H9 (cell line): Measurements from ENCODE around the gene TENM3. TPM values are rescaled to one million over a fixed set of nuclear protein-coding genes. Genes with fewer than 3 reads are reported as not detected.

ENCODE experiments used
- DNase-seq: peaks from one replicate; pipeline ENCODE4 v3.0.0-alpha.2; 2017
- H2AFZ ChIP-seq: one replicate; pipeline ENCODE4 v1.6.1; 2013; ENCODE audit warnings: mild to moderate bottlenecking, low read length, control low read depth, moderate library complexity
- H2AK5ac ChIP-seq: 2 replicates; pipeline ENCODE4 v1.6.1; 2013; ENCODE audit warnings: low read length, control low read depth, mixed read lengths; ENCODE audit not compliant: insufficient read length
- H2BK120ac ChIP-seq: one replicate; pipeline ENCODE4 v1.6.1; 2013; ENCODE audit warnings: low read depth, mild to moderate bottlenecking, low read length, control low read depth, inconsistent platforms; ENCODE audit not compliant: poor library complexity, severe bottlenecking
- H2BK12ac ChIP-seq: 2 replicates; pipeline ENCODE4 v1.6.1; 2013; ENCODE audit warnings: low read length, control low read depth, mixed read lengths, low read depth; ENCODE audit not compliant: insufficient read length
- H2BK15ac ChIP-seq: 2 replicates; pipeline ENCODE4 v1.6.1; 2013; ENCODE audit warnings: low read depth, low read length, control low read depth
- H2BK20ac ChIP-seq: one replicate; pipeline ENCODE4 v1.6.1; 2013; ENCODE audit warnings: low read depth, mild to moderate bottlenecking, low read length, control low read depth, inconsistent platforms; ENCODE audit not compliant: poor library complexity, severe bottlenecking
- H2BK5ac ChIP-seq: 2 replicates; pipeline ENCODE4 v1.6.1; 2013; ENCODE audit warnings: low read length, control low read depth, mixed read lengths; ENCODE audit not compliant: insufficient read length
- H3K14ac ChIP-seq: 2 replicates; pipeline ENCODE4 v1.6.1; 2013; ENCODE audit warnings: low read length, control low read depth; ENCODE audit not compliant: insufficient read depth
- H3K18ac ChIP-seq: 2 replicates; pipeline ENCODE4 v1.6.1; 2013; ENCODE audit warnings: low read depth, mild to moderate bottlenecking, mixed read lengths, low read length, control low read depth; ENCODE audit not compliant: insufficient read length
- H3K23ac ChIP-seq: 2 replicates; pipeline ENCODE4 v1.6.1; 2013; ENCODE audit warnings: low read length, control low read depth, mixed read lengths, low read depth; ENCODE audit not compliant: insufficient read length
- H3K23me2 ChIP-seq: 2 replicates; pipeline ENCODE4 v1.6.1; 2013; ENCODE audit warnings: low read depth, mild to moderate bottlenecking, mixed read lengths, low read length, control low read depth; ENCODE audit not compliant: insufficient read length, poor library complexity, severe bottlenecking
- H3K27ac ChIP-seq: 2 replicates; pipeline ENCODE4 v1.5.1; 2013; ENCODE audit warnings: low read length, control low read depth, mixed read lengths, low read depth; ENCODE audit not compliant: insufficient read length
- H3K27me3 ChIP-seq: 2 replicates; pipeline ENCODE4 v1.6.1; 2013; ENCODE audit warnings: low read length, control low read depth, inconsistent platforms; ENCODE audit not compliant: insufficient read depth
- H3K4ac ChIP-seq: 2 replicates; pipeline ENCODE4 v1.6.1; 2013; ENCODE audit warnings: low read depth, mild to moderate bottlenecking, control low read depth, inconsistent platforms, low read length, moderate library complexity
- H3K4me1 ChIP-seq: 2 replicates; pipeline ENCODE4 v1.6.1; 2013; ENCODE audit warnings: low read length, control low read depth, inconsistent platforms; ENCODE audit not compliant: insufficient read depth
- H3K4me2 ChIP-seq: 2 replicates; pipeline ENCODE4 v1.6.1; 2013; ENCODE audit warnings: low read length, control low read depth, mixed read lengths; ENCODE audit not compliant: insufficient read length, insufficient read depth
- H3K56ac ChIP-seq: 2 replicates; pipeline ENCODE4 v1.6.1; 2013; ENCODE audit warnings: low read depth, mild to moderate bottlenecking, mixed read lengths, low read length, control low read depth; ENCODE audit not compliant: insufficient read length
- H3K79me1 ChIP-seq: 2 replicates; pipeline ENCODE4 v1.6.1; 2013; ENCODE audit warnings: low read depth, mild to moderate bottlenecking, moderate library complexity, low read length, control low read depth, inconsistent platforms; ENCODE audit not compliant: insufficient read depth, poor library complexity, severe bottlenecking
- H3K79me2 ChIP-seq: 2 replicates; pipeline ENCODE4 v1.6.1; 2013; ENCODE audit warnings: low read length, control low read depth, inconsistent platforms; ENCODE audit not compliant: insufficient read depth
- H3K9ac ChIP-seq: 2 replicates; pipeline ENCODE4 v1.6.1; 2013; ENCODE audit warnings: low read length, control low read depth, mixed read lengths; ENCODE audit not compliant: insufficient read length; ENCODE audit errors: extremely low read depth
- H3K9me3 ChIP-seq: one replicate; pipeline ENCODE4 v1.6.1; 2013; ENCODE audit warnings: low read depth, low read length, inconsistent platforms; ENCODE audit not compliant: control insufficient read depth
- H3T11ph ChIP-seq: one replicate; pipeline ENCODE4 v1.6.1; 2013; ENCODE audit warnings: mild to moderate bottlenecking, low read length, control low read depth, inconsistent platforms
- H4K20me1 ChIP-seq: one replicate; pipeline ENCODE4 v1.6.1; 2013; ENCODE audit not compliant: control insufficient read depth, insufficient read length, insufficient read depth
- H4K5ac ChIP-seq: 2 replicates; pipeline ENCODE4 v1.6.1; 2013; ENCODE audit warnings: low read depth, mild to moderate bottlenecking, mixed read lengths, low read length, control low read depth; ENCODE audit not compliant: insufficient read length
- H4K8ac ChIP-seq: replicated peaks from 2 replicates; pipeline ENCODE4 v1.6.1; 2013; ENCODE audit warnings: low read length, control low read depth, mixed read lengths, low read depth; ENCODE audit not compliant: insufficient read length
- H4K91ac ChIP-seq: 2 replicates; pipeline ENCODE4 v1.6.1; 2013; ENCODE audit warnings: low read depth, mild to moderate bottlenecking, moderate library complexity, mixed read lengths, low read length, control low read depth; ENCODE audit not compliant: insufficient read length
- H3K27ac Mint-ChIP-seq, 3 experiments: 2 replicates in 2 of 3; 3 replicates in 1 of 3; pipeline ENCODE4 v1.8.0; 2020 to 2021; ENCODE audit warnings: mixed read lengths in 3 of 3, mild to moderate bottlenecking in 1 of 3, moderate library complexity in 1 of 3
- H3K27me3 Mint-ChIP-seq: 2 replicates; pipeline ENCODE4 v1.8.0; 2021; ENCODE audit warnings: low read depth, mild to moderate bottlenecking, moderate library complexity, mixed read lengths
- H3K36me3 Mint-ChIP-seq, 3 experiments: 2 replicates in 2 of 3; 3 replicates in 1 of 3; pipeline ENCODE4 v1.8.0; 2020 to 2021; ENCODE audit warnings: low read depth in 3 of 3, mixed read lengths in 3 of 3; ENCODE audit not compliant: insufficient read depth in 1 of 3
- H3K4me1 Mint-ChIP-seq, 2 experiments: 2 replicates each; pipeline ENCODE4 v1.8.0; 2020; ENCODE audit warnings: mixed read lengths in 2 of 2
- H3K4me3 Mint-ChIP-seq, 2 experiments: 2 replicates in 1 of 2; 3 replicates in 1 of 2; pipeline ENCODE4 v1.8.0; 2020 to 2021; ENCODE audit warnings: mild to moderate bottlenecking in 2 of 2, mixed read lengths in 2 of 2, moderate library complexity in 1 of 2
- H3K9me3 Mint-ChIP-seq, 2 experiments: 2 replicates in 1 of 2; 3 replicates in 1 of 2; pipeline ENCODE4 v1.8.0; 2020; ENCODE audit warnings: mild to moderate bottlenecking in 2 of 2, mixed read lengths in 2 of 2, moderate library complexity in 1 of 2
- CTCF ChIP-seq: fragments of 200-600 bp; sonication (generic); conservative IDR thresholded peaks from 3 replicates; pipeline ENCODE4 v1.8.0; 2021; ENCODE audit warnings: antibody characterized with exemption, mild to moderate bottlenecking
- WGBS: extraction: QIAGEN DNeasy Blood & Tissue Kit; methylation state at CpG from one replicate; pipeline ENCODE4 v1.1.7; 2013; ENCODE audit warnings: missing lambda C conversion rate, low lambda C conversion rate, mixed read lengths; ENCODE audit not compliant: insufficient read length; ENCODE audit errors: extremely low coverage; 5-methylcytosine and 5-hydroxymethylcytosine counted together
- total RNA-seq: library from RNA; stranded (reverse); gene quantifications from 2 replicates; pipeline ENCODE4 v1.2.1, GENCODE V29; 2021

The TENM3 gene
- total RNA-seq, 1 experiment from 2014 or later = 49.6 TPM

GRCh38 chr4:182730791-182731190, 487.6 kb downstream of the TENM3 start:
- WGBS = no CpG with 5 or more reads among the region's 3 CpGs
- no peak overlapping the region for H3T11ph ChIP-seq
- no peak overlapping the region for H3K14ac ChIP-seq
- no peak overlapping the region for H3K4ac ChIP-seq
- no peak overlapping the region for H3K4me2 ChIP-seq
- no peaks in the 10 kb centered on the region for H3K4me1 ChIP-seq
- H2AK5ac ChIP-seq = no peak overlapping the region
- no peak overlapping the region for H3K23ac ChIP-seq
- no peak overlapping the region for H3K27ac ChIP-seq
- H3K4me3 Mint-ChIP-seq = no peak overlapping the region
- H3K27ac Mint-ChIP-seq = peak overlapping the region in 1 of 3 experiments; percentile 65; a peak in 1 of 7 replicates
- no peak overlapping the region for H4K8ac ChIP-seq
- no peak overlapping the region for H4K91ac ChIP-seq
- H2AFZ ChIP-seq = no peak overlapping the region
- no peak overlapping the region for H2BK20ac ChIP-seq
- H3K9me3 Mint-ChIP-seq = no peaks in the 10 kb centered on the region
- peaks cover 22 to 40% (median 26%) of the 10 kb centered on the region in 3 experiments for H3K36me3 Mint-ChIP-seq
- H3K23me2 ChIP-seq = no peaks in the 10 kb centered on the region
- H3K18ac ChIP-seq = no peak overlapping the region
- H3K27me3 Mint-ChIP-seq = no peaks in the 10 kb centered on the region
- H4K20me1 ChIP-seq = no peaks in the 10 kb centered on the region
- no peak for DNase-seq
- H3K27me3 ChIP-seq = no peaks in the 10 kb centered on the region
- no peak overlapping the region for H4K5ac ChIP-seq
- H2BK5ac ChIP-seq = no peak overlapping the region
- H3K56ac ChIP-seq = no peak overlapping the region
- no peaks in the 10 kb centered on the region for H3K79me1 ChIP-seq
- H2BK15ac ChIP-seq = no peak overlapping the region
- no peak for TF ChIP-seq CTCF
- H3K4me1 Mint-ChIP-seq = peaks cover 3 to 6% of the 10 kb centered on the region in 2 experiments; a peak in 3 of 4 replicates
- no peak overlapping the region for H2BK12ac ChIP-seq
- no peak overlapping the region for H3K9ac ChIP-seq
- H3K9me3 ChIP-seq = no peaks in the 10 kb centered on the region
- H3K79me2 ChIP-seq = no peaks in the 10 kb centered on the region
- no peak overlapping the region for H2BK120ac ChIP-seq
